NB4 (cell line): ENCODE results near the gene CES4A.

Source experiments
- DNase-seq: peaks from one replicate; pipeline ENCODE4 v3.0.0; 2010; ENCODE audit warnings: low read depth
- H3K4me3 ChIP-seq: one replicate; pipeline ENCODE4 v1.5.1; 2011; ENCODE audit warnings: mild to moderate bottlenecking, low read depth, low read length, moderate library complexity
- CTCF ChIP-seq: IDR thresholded peaks from one replicate; pipeline ENCODE4 v1.5.1; 2012; ENCODE audit warnings: low read depth, low read length
- MAX ChIP-seq: IDR thresholded peaks from 2 replicates; pipeline ENCODE4 v1.6.1; 2011; ENCODE audit warnings: low read depth, low read length
- MYC ChIP-seq: IDR thresholded peaks from 2 replicates; pipeline ENCODE4 v1.6.1; 2011; ENCODE audit warnings: low read depth, low read length
- POLR2A ChIP-seq: IDR thresholded peaks from 2 replicates; pipeline ENCODE4 v1.6.1; 2011; ENCODE audit warnings: mild to moderate bottlenecking; ENCODE audit not compliant: insufficient read length; ENCODE audit errors: extremely low read depth

CES4A gene

GRCh38 chr16:67024384-67025209 is 36.2 kb downstream of the CES4A start:
- H3K4me3 ChIP-seq: no peak overlapping the region
- DNase-seq: no peak
- TF ChIP-seq CTCF (no peak), MYC (no peak), MAX (no peak), POLR2A (no peak)

GRCh38 chr16:67025210-67025550 is 36.8 kb downstream of the CES4A start:
- no peak for DNase-seq
- H3K4me3 ChIP-seq: no peak overlapping the region
- TF ChIP-seq MYC: no peak
- no peak for TF ChIP-seq POLR2A
- no peak for TF ChIP-seq CTCF
- no peak for TF ChIP-seq MAX

GRCh38 chr16:67026570-67026969 is 38.2 kb downstream of the CES4A start:
- no peak for DNase-seq
- TF ChIP-seq POLR2A (no peak), MYC (no peak), CTCF (no peak), MAX (no peak)
- no peak overlapping the region for H3K4me3 ChIP-seq

- no peak overlapping the region for H3K4me3 ChIP-seq
- no peak for TF ChIP-seq CTCF
- no peak for TF ChIP-seq MAX
- no peak for TF ChIP-seq MYC
- no peak for DNase-seq
Observed at GRCh38 chr16:67027046-67027445, 38.7 kb downstream of the CES4A start.

GRCh38 chr16:67028167-67028695 is 39.8 kb downstream of the CES4A start:
- DNase-seq: no peak
- TF ChIP-seq MYC: no peak
- TF ChIP-seq CTCF: no peak
- no peak for TF ChIP-seq MAX
- TF ChIP-seq POLR2A: no peak
- peak overlapping the region; percentile 86 for H3K4me3 ChIP-seq

- H3K4me3 ChIP-seq: peak within 1 kb of the TSS; percentile 88
- TF ChIP-seq MYC: peak; percentile 51; the same call in 1 of the 2 replicates
- TF ChIP-seq POLR2A: peak; percentile 91
- TF ChIP-seq MAX: peak; percentile 68; the same call in 1 of the 2 replicates
- peak; percentile 1 for TF ChIP-seq CTCF
- DNase-seq: peak; percentile 97
Observed at GRCh38 chr16:67028696-67029253, 40.4 kb downstream of the CES4A start, which contains the start of gene CBFB. Gene CBFB, plus strand, starts transcription at chr16:67029149. Its CDS starts 259 bp downstream, at chr16:67029408.
